SU-DHL-6 (cell line): ENCODE measurements around the gene SERPINA3.

Experiments
- EZH2phosphoT487 ChIP-seq: fragments of 200-600 bp; sonication (generic), shearing (Covaris generic); conservative IDR thresholded peaks from 2 replicates; pipeline ENCODE4 v1.6.1; 2018; ENCODE audit warnings: mild to moderate bottlenecking, antibody characterized with exemption, low read length, moderate library complexity, mixed read lengths
- TF ChIP-seq, protein P1 (sequence below): fragments of 200-600 bp; sonication (generic); IDR thresholded peaks from one replicate; pipeline ENCODE4 v1.5.1; 2017; ENCODE audit warnings: antibody characterized with exemption, mild to moderate bottlenecking, low read length, moderate library complexity; ENCODE audit not compliant: insufficient read depth, poor library complexity, severe bottlenecking

DNA sequence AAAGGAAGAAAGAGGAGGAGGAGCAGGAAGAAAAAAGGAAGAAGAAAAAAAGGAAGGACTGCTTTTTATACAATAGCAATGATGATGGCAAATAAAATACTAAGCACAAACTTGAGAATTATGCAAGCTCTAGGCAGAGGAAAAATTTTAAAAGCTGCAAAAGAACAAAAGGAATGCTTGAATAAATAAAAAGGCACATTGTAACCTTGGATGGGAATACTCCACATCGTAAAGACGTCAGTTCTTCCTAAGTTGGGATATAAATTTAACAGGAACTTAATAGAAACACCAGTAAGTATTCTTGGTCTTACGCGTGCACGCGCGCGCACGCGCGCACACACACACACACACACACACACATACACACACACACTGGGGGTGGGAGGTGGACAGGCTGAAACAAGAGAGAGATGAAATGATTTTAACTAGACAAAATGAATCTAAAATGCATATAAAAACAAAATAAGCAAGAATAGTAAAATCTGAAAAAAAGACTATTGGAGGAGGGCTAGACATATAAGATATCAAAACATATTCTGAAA is 43.0 kb downstream of the SERPINA3 start:
- TF ChIP-seq, protein P1, sequence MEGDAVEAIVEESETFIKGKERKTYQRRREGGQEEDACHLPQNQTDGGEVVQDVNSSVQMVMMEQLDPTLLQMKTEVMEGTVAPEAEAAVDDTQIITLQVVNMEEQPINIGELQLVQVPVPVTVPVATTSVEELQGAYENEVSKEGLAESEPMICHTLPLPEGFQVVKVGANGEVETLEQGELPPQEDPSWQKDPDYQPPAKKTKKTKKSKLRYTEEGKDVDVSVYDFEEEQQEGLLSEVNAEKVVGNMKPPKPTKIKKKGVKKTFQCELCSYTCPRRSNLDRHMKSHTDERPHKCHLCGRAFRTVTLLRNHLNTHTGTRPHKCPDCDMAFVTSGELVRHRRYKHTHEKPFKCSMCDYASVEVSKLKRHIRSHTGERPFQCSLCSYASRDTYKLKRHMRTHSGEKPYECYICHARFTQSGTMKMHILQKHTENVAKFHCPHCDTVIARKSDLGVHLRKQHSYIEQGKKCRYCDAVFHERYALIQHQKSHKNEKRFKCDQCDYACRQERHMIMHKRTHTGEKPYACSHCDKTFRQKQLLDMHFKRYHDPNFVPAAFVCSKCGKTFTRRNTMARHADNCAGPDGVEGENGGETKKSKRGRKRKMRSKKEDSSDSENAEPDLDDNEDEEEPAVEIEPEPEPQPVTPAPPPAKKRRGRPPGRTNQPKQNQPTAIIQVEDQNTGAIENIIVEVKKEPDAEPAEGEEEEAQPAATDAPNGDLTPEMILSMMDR, result no peak
- no peak for TF ChIP-seq EZH2phosphoT487
